GM19025 (cell line): ENCODE results near the gene ROCK1.
"Not testable (repeated sequence)": the region's sequence is repeated elsewhere in the genome, so short reads cannot be mapped to it uniquely, and the experiment has no call there.

Source experiments
- ATAC-seq: cut with Tn5 transposase; IDR thresholded peaks from one replicate; pipeline ENCODE4 v1.9.1; 2021; ENCODE audit warnings: mild to moderate bottlenecking, low read depth, moderate library complexity; ENCODE audit not compliant: unreplicated experiment

Gene ROCK1

DNA sequence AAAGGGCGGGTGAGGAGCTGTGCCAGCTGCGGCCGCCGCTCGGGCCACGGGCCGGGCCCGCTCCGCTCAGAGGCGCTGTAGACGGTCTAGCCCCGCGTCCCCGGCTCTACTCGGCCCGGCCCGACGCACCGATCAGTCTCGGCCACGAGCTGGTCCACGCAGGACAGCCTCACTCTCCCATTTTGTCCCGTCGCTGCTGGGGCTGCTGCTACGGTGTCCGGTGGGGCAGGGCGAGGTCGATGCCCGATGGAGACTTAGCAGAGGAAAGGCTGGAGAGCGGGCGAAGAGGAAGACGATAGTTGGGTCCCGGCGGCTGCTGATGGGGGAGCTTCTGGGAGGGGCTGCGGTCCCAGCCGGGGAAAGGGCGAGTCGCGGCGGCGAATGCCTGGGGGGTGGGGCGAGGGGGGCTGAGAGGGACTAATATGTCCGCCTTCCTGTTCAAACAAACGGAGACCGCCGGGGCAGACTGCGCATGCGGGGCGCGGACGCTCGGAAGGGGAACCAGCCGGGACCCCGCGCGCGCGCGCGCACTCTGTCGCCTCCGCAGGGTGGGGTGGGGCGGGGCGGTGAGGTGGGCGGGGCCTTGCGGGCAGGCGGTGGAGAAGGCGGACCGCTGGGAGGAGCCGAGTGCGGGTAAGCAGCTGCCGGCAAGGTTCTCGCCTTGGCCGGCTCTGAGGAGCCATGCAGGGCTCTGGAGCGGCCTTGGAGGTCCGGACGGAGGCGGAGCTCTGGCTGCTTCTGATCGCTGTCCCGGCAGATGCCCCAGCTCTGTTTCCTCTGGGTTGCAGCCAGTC is at the start of gene ROCK1:
TSS of gene ROCK1 (minus strand) at position 468 of the 794 bp plus-strand sequence. CDS start 903 bp downstream, outside the sequence.
- peak; percentile 92 for ATAC-seq

DNA sequence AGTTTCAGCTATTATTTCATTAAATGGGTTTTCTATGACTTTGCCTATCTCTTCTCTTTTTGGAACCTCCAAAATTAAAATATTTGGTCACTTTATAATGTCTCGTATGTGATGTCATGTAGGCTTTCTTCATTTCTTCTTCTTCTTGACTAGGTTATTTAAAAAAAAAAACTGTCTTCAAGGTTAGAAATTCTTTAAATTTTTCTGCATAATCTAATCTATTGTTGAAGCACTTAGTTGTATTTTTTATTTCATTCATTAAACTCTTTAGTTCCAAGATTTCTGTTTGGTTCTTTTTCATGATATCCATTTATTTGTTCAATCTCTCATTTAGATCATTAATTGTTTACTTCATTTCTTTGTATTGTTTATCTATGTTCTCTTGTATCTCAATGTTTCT is 43.8 kb upstream of the ROCK1 start:
- no peak for ATAC-seq

DNA sequence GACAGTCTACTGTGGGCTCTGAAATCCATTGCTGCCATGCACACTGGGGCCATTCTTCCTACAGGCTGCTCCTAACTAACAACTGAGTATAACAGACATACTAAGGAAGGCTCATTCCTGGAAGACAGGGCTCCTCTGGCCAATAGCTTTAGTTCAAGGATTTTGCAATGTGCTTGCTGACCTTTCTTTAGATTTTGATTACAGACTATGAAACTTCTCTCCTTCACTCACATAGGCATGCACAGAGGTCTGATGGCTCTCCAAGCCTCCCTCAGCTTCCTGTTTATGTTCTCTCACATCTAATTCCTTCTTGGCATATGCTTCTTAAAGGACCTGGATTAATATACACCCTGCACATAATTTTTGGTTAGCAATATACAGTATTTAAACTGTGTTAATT is 34.4 kb upstream of the ROCK1 start:
- no peak for ATAC-seq

DNA sequence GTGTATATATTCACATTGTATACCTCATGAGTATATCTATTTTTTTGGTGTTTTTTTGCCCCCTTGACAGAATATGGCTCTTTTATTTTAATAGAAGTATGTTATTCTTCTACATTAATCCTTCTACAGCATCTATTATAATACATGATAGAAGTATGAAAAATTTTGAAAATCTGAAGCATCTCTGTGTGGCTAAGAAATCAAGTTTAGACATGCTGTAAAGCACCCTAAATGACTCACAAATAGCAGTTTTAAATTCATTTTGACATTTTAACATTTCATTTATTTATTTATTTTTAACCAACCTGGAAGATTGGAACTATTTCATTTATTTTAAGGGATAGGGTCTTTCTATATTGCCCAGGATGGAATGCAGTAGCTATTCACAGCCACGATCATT is 33.8 kb upstream of the ROCK1 start:
- no peak for ATAC-seq

DNA sequence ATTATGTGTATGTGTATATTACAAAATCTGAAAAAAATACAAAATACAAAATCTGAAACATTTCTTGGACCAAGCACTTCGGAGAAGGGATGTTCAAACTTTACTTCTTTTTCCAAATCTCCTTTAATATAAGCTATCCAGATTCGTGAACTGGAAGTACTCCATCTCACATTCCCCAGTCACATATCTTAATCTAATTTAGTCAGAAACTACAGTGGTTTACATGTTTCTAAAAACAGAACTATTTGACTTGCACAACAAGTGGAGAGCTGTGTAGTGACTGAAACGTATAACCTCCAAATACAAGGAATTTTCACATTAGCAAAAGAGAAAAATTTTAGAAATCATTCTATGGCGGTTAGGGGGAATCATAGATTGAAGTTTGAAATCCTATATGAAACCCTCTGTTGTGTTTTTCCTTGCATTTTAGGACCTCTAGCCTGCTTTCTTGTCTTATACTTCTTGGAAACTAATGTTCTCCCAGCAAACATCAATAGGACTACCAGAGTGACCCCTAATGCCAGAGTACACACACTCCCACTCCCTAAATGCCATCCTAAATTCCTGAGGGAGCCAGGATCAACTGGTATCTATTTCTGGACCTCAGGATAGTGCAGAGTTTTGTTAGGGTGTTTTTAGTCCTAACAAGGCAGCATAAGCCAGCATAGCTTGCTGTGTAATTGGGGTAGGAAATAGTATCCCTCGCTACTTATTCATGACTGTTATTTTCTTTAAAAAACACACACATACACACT is 30.2 kb upstream of the ROCK1 start:
- no peak for ATAC-seq

DNA sequence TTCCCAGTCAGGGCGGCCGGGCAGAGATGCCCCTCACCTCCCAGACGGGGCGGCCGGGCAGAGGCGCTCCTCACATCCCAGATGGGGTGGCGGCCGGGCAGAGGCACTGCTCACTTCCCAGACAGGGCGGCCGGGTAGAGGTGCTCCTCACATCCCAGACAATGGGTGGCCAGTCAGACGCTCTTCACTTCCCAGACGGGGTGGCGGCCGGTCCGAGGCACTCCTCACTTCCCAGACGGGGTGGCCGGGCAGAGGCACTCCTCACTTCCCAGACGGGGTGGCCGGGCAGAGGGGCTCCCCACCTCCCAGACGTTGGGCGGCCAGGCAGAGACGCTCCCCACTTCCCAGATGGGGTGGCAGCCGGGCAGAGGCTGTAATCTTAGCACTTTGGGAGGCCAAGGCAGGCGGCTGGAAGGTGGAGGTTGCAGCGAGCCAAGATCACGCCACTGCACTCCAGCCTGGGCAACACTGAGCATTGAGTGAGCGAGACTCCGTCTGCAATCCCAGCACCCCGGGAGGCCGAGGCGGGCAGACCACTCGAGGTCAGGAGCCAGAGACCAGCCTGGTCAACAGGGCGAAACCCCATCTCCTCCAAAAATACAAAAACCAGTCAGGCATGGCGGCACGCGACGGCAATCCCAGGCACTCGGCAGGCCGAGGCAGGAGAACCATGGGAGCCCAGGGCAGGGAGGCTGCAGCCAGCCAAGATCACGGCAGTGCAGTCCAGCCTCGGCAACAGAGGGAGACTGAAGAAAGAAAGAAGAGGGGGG is 26.3 kb upstream of the ROCK1 start:
- ATAC-seq: not testable (repeated sequence)

DNA sequence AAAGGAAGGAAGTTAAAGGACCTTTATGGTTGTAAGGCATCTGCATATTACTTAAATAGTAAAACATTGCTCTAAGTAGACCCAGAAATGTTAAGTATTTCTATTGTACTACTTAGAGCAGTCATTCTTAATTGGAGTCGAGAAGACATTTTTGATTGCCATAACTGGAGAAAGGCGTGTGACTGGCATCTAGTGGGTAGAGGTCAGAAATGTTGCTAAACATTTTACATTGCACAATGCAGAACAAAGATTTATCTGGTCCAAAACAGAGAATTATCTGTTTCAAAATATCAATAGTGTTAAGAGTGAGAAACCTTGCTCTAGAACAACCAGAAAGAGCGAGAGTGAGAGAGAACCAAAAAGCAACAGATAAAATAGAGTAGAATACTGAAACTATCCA is 23.3 kb upstream of the ROCK1 start:
- no peak for ATAC-seq

DNA sequence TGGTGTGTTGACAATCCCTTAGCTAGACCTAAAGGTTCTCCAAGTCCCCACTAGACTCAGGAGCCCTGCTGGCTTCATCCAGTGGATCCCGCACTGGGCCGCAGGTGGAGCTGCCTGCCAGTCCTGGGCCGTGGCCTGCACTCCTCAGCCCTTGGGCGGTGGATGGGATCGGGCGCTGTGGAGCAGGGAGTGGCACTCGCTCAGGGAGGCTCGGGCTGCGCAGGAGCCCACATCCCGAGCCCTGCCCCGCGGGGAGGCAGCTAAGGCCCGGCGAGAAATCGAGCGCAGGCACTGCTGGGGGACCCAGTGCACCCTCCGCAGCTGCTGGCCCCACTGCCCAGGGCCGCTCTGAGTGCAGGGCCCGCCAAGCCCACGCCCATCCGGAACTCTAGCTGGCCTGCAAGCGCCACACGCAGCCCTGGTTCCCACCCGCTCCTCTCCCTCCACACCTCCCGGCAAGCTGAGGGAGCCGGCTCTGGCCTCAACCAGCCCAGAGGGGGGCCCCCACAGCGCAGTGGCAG is 20.8 kb upstream of the ROCK1 start:
- ATAC-seq: no peak

DNA sequence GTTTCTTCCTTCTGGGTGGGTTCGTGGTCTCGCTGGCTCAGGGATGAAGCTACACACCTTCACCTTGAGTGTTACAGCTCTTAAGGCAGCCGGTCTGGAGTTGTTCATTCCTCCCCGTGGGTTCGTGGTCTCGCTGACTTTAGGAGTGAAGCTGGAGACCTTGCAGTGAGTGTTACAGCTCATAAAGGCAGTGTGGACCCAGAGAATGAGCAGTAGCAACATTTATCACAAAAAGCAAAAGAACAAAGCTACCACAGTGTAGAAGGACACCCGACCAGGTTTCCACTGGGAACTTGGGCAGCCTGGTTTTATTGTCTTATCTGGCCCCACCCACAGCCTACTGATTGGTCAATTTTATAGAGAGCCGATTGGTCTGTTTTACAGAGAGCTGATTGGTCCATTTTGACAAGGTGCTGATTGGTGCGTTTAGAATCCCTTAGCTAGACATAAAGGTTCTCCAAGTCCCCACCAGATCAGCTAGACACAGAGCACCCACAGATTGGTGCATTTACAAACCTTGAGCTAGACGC is 20.1 kb upstream of the ROCK1 start:
- no peak for ATAC-seq

DNA sequence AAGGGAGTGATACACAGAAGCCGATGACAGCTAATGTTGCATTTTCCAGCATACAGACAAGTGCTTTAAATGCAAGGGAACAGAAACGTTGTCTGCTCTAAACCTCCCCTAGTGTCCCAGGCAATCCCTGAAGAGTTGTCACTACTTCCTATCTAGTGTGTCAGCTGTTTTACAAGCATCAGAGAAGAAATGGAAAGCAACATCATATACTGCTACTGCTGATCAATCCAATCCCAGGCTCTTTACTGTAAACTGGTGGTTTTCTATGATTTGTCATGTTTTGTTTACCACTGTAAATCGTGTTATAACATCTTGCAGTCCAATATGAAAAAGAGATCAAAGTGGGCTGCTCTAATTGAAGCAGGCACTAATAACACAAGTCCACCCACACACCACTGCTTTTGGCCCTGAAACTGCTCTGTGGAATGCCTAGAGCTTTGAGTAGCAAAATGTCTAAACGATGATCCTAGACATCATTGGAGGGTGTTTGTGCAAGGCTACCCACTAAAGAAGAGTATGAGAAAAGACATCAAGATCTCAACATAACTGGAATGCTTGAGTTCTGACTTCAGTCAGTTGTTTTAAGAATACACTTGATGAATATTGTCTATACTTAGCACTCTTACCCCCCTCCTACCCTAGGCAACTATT is 18.1 kb upstream of the ROCK1 start:
- ATAC-seq: no peak

DNA sequence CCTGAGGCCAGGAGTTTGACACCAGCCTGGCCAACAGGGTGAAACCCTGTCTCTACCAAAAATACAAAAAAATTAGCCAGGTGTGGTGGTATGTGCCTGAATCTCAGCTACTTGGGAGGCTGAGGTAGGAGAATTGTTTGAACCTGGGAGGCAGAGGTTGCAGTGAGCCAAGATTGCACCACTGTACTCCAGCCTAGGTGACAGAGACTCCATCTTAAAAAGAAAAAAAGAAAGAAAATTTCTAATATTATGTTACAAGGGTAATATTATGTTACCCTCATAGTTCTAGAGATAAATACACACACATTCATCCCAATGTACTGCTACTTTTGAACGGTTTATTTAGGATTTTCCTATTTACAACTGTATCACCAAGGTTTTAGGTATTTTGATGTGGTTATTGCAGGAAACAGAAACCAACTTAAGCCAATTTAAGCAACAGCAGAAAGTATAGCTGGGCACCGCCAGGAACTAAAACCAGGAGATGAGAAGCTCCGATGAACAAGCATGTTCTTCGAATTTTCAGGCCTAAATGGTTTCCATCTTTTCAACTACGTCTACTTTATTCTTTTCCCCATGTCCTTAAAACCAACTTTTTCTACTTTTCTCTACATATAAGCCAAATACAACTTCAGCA is 11.8 kb upstream of the ROCK1 start:
- no peak for ATAC-seq

DNA sequence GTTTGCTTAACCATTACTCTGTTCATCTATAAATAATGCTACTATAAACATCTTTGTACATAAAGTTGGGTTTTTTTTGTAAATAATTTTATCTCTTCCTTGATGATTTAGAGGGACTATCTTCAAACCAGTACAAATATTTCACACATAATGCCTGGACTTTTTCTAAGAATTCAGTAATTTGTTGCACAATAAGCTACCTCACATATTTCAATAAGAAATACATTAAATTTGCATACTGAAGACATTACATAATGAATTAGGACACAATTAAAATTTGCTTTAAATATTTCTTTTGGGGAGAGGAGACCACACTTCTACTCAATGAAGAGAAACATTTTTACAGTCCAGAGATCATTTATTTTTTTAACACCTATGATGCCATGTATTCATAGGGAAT is 7.2 kb upstream of the ROCK1 start:
- ATAC-seq: no peak

DNA sequence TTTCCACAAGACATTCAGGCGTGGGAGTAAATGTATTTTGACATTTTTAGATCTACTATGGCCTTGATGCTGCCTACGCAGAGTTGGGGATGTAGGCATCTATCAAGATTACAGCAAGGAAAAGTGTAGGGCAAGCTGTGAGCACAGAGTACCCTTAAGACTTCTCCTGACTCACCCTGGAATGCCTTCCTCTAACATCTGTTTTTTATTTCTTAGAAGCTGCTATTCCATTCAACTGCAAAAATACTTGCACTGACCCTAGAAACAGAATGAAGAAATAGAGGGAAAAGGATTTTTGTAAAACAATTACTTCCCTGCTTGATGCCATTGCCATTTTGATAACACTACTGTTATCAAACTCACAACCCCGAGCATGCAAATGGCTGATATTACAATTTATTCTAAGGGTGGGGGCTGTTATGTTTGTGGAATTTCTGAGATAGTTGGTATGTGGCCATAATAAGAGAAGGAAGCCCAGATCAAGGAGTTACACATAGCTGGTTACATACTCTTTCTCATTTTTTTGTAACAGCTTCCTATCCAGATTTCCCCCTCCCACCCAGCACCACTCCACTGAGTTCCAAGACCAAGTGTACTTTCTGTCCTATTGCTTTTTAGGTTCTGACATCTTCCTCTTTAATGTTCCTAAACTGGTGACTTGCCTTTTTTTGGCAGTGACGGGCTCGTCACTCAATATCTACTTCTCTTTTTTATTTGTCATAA is 6.0 kb upstream of the ROCK1 start:
- ATAC-seq: no peak

DNA sequence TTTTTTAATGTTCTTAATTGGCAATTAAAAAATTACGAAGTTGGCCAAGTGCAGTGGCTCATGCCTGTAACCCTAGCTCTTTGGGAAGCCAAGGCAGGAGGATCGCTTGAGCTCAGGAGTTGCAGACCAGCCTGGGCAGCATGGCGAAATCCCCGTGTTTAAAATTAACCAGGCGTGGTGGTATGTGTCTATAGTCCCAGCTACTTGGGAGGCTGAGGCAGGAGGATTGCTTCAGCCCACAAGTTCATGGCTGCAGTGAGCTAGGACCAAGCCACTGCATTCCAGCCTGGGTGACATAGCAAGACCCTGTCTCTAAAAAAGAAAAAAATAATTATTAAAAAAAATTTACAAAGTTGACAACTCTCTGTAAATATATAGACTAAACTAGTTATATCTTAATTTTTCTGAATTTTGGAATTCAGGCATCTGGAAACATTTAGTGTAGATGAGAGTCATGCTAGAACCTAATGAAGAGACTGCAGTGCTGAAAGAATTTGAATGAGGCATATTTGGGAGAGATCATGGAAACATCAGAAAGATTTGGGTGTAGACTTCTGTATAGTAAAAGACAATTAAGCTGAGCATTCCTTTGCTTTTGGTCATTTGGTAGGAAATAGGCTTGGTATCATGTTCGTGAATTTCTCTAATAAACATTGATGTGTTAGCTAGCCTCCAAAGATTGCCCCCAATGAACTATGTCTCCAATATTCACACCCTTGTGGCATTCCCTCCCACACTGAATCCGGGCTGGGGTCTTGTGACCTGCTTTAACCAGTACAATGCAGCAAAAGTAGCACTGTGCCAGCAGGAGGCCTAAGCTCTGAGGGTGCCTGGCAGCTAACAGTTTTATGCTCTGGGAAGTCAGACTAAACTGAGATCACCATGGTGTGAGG is 4.2 kb upstream of the ROCK1 start:
- no peak for ATAC-seq

DNA sequence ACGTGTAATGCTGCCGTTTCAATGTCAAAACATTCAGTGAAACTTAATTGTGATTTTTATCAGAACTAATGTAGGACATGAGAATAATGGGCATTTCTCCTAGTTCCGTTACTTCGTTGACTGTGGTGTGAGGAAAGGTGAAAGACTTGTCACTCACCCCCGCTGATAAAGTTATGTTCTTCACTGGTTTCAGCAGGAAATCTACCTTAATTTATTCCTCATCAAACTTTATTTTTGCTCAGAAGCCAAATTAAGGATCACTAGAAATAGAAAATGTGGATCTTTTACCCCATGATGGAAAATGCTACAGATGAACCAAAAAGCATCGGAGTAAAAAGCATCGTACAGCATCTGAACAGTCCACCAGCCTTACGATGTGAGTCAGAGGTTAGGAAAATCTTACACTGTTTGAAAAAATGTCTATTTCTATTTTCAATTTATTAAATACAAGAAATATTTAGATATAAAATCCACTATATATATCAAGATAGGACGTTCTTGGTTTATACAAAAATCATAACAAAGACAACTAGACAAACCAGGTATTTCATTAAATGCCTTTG is 1.0 kb upstream of the ROCK1 start:
- ATAC-seq: no peak

DNA sequence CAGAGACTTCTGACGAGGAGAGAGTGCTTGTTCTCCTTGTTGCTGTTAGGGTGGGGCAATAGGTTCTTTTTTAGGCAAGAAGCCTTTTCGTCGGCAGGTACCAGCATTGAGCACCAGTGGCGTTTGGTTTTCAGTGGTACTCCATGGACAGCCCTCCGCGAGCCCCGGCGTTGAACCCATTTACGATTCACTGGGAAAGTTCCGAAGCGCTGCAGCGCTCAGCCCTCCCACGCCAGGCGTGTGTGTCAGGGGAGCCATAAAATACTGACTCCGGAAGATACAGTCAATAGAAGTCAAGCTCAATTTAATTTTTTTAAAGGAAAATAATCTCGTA is 494 bp upstream of the ROCK1 start:
- ATAC-seq: peak; percentile 18

DNA sequence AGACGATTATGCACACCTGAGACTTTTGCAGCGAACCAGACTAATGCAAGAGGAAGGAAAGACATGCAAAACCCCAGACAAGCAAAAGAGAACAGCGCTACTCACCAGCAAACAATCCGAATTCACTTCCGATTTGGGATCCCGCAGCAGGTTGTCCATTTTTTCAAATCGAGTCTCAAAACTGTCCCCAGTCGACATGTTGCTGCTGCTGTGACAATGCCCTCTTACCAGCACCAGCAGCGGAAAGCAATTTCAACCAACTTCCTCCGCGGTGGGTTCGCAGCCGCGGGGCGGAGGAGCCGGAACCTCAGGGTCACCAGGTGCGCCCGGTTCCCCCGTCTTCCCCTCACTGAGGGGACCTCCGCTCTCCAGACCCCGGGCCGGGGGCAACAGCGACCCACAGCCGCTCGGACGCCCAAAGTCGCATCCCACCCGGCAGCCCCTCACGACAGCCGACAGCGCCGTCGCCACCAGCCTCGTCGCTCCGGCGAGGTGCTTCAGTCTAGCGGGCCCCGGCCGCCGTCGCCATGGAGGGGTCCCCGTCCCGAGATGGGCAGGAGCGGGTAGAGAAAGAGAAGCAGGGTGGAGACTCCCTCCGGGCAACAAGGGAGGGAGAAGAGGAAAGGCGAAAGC is 784 bp downstream of the ROCK1 start:
- peak; percentile 21 for ATAC-seq
